ENCODE measurements around the gene LDB3.

The LDB3 gene

DNA sequence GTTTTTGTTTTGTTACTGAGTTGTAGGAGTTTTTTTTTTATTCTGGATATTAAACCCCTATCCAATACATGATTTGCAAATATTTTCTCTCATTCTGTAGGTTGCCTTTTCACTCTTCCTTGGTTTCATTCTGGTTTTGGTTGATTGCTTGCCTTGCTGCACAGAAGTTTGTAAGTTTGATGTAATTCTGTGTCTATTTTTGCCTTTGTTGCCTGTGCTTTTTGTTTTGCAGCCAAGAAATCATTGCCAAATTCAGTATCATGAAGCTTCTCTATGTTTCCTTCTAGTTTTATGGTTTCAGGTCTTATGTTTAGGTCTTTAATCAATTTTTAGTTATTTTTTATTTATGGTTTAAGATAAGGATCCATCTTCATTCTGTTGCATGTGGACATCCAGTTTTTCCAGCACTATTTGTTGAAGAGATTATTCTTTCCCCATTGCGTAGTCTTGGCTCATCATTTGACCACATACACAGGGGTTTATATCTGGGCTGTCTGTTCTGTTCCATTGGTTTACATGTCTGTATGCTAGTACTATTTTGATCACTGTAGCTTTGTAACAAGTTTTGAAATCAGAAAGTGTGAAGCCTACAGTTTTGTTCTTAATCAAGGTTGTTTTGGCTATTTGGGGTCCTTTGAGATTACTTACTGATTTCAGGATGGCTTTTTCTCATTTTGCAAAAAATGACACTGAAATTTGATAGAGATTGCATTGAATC is 114.5 kb downstream of the LDB3 start:
- intact Hi-C loops (cut with DNase I) = no loop called here
- no peak for DNase-seq

GRCh38 chr10:86785037-86785436 is 116.7 kb downstream of the LDB3 start:
- DNase-seq = no peak
- intact Hi-C loops (cut with DNase I) = no loop called here

Data from posterior cingulate gyrus (tissue), 11 donors.